ENCODE data around the gene CCL24. TPM values are rescaled to one million over a fixed set of nuclear protein-coding genes. Genes with fewer than 3 reads are reported as not detected.
"Not testable (repeated sequence)": the region's sequence is repeated elsewhere in the genome, so short reads cannot be mapped to it uniquely, and the experiment has no call there.

The CCL24 gene
- total RNA-seq, 4 donors from 2014 or later, result not detected

GRCh38 chr7:75850235-75850634 is 36.6 kb upstream of the CCL24 start:
- H3K36me3 ChIP-seq, result no peaks in the 10 kb centered on the region
- H3K9me3 ChIP-seq, result no peaks in the 10 kb centered on the region
- intact Hi-C loops (cut with DNase I; ENCODE audit: low total_unique reads), result no loop called here
- DNase-seq, result no peak
- TF ChIP-seq POLR2A (IDR thresholded peaks at IDR 0.05), result no peak
- TF ChIP-seq, protein P1, sequence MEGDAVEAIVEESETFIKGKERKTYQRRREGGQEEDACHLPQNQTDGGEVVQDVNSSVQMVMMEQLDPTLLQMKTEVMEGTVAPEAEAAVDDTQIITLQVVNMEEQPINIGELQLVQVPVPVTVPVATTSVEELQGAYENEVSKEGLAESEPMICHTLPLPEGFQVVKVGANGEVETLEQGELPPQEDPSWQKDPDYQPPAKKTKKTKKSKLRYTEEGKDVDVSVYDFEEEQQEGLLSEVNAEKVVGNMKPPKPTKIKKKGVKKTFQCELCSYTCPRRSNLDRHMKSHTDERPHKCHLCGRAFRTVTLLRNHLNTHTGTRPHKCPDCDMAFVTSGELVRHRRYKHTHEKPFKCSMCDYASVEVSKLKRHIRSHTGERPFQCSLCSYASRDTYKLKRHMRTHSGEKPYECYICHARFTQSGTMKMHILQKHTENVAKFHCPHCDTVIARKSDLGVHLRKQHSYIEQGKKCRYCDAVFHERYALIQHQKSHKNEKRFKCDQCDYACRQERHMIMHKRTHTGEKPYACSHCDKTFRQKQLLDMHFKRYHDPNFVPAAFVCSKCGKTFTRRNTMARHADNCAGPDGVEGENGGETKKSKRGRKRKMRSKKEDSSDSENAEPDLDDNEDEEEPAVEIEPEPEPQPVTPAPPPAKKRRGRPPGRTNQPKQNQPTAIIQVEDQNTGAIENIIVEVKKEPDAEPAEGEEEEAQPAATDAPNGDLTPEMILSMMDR (IDR thresholded peaks at IDR 0.05), result no peak
- H3K27ac ChIP-seq, result no peak overlapping the region
- H3K4me3 ChIP-seq, result no peak overlapping the region
- no peaks in the 10 kb centered on the region for H3K4me1 ChIP-seq
- no peaks in the 10 kb centered on the region for H3K27me3 ChIP-seq

DNA sequence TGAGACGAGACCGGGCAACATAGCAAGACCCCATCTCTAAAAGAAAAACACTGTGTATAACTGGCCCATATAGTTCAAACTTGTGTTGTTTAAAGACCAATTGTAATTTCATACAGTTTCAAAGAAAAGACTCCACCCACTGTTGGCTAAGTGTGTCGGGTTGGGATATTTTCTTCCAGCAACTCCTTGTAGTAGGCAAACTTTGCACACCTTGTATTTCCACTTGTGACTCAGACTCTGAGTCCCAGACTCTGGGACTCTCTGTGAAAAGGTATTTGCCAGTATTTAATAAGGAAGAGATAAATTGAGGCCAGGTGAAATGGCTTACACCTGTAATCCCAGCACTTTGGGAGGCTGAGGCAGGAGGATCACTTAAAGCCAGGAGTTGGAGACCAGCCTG is 36.0 kb upstream of the CCL24 start:
- Histone ChIP-seq H3K27ac (no peak overlapping the region), H3K9me3 (no peaks in the 10 kb centered on the region), H3K27me3 (no peaks in the 10 kb centered on the region), H3K36me3 (no peaks in the 10 kb centered on the region), H3K4me3 (no peak overlapping the region), H3K4me1 (no peaks in the 10 kb centered on the region)
- intact Hi-C loops (cut with DNase I; ENCODE audit: low total_unique reads), result no loop called here
- DNase-seq, result no peak
- TF ChIP-seq, protein P1 (IDR thresholded peaks at IDR 0.05), result no peak
- no peak for TF ChIP-seq POLR2A (IDR thresholded peaks at IDR 0.05)

DNA sequence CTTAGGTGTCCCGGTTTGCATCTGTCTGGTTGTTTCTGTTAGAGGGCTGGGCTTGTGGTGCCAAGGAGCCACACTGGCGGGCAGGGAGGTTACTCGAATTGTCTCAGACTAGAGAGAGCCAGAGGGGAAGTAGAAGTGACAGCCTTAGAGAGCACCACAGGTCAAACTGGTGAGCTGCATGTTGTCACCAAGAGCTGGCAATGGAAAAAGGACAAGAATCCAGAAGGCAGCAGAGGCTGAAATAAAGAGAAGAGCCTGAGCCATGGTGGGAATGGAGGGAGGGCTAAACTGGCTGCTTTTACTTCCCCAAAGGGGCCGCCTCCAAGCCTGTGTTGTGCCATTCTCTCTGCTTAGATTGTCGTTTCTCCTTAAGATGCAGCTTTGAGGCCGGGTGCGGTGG is 34.1 kb upstream of the CCL24 start:
- no peaks in the 10 kb centered on the region for H3K9me3 ChIP-seq
- TF ChIP-seq, protein P1 (IDR thresholded peaks at IDR 0.05), result no peak
- no peak for TF ChIP-seq POLR2A (IDR thresholded peaks at IDR 0.05)
- H3K27ac ChIP-seq, result no peak overlapping the region
- no peaks in the 10 kb centered on the region for H3K36me3 ChIP-seq
- intact Hi-C loops (cut with DNase I; ENCODE audit: low total_unique reads), result no loop called here
- no peaks in the 10 kb centered on the region for H3K27me3 ChIP-seq
- H3K4me1 ChIP-seq, result no peaks in the 10 kb centered on the region
- no peak overlapping the region for H3K4me3 ChIP-seq
- no peak for DNase-seq

DNA sequence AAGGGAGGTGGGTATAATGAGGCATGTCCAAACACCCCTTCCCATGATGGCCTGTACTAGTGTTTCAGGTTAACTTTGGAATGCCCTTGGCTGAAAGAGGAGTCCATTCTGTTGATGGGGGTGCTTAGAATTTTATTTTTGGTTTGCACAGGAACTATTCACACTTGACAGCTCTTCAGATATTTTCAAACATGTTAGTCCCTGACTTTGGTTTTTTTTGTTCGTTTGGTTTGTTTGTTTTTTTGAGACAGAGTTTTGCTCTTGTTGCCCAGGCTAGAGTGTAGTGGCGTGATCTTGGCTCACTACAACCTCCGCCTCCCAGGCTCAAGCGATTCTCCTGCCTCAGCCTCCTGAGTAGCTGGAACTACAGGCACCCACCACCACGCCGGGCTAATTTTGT is 31.5 kb upstream of the CCL24 start:
- intact Hi-C loops (cut with DNase I; ENCODE audit: low total_unique reads), result not testable (repeated sequence)

DNA sequence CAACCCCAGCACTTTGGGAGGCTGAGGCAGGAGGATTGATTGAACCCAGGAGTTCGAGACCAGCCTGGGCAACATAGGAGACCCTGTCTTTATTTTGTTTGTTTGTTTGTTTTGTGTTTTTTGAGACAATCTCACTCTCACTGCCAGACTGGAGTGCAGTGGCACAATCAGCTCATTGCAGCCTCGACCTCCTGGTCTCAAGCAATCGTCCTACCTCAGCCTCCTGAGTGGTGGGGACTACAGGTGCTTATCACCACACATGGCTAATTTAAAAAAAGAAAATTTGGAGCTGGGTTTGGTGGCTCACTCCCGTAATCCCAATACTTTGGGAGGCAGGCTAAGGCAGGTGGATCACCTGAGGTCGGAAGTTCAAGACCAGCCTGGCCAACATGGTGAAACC is 30.6 kb upstream of the CCL24 start:
- Histone ChIP-seq H3K27me3 (no peaks in the 10 kb centered on the region), H3K4me1 (no peaks in the 10 kb centered on the region), H3K4me3 (no peak overlapping the region), H3K9me3 (no peaks in the 10 kb centered on the region), H3K27ac (no peak overlapping the region), H3K36me3 (no peaks in the 10 kb centered on the region)
- intact Hi-C loops (cut with DNase I; ENCODE audit: low total_unique reads), result no loop called here
- TF ChIP-seq, protein P1 (IDR thresholded peaks at IDR 0.05), result no peak
- no peak for TF ChIP-seq POLR2A (IDR thresholded peaks at IDR 0.05)
- DNase-seq, result no peak

More for the DNA sequence above, 31.5 kb upstream of the CCL24 start:
- not testable (repeated sequence) for H3K27me3 ChIP-seq, H3K36me3 ChIP-seq, H3K9me3 ChIP-seq, DNase-seq, H3K27ac ChIP-seq, H3K4me1 ChIP-seq, H3K4me3 ChIP-seq

DNA sequence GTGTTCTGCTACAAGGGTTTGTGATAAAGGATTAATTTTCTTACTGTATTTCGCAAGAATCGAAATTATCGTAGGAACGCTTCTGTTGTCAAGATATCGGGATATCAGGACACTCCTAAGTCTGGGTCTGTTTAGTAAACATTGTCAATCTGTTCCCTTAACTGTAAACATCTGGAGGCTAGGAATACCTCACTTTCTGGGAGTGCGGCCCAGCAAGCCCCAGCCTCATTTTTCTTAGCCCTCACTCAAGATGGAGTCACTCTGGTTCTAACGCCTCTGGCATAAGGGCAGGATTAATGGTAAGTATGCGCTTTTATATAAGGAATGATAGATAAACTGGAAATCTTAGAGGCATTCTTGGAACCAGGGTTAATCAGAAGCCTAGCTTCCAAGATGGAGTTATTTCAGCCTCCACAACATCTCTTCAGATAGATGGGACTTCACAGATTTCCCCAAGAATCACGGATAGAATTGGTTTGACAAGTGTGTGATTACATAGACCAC is 30.1 kb upstream of the CCL24 start:
- H3K27ac ChIP-seq, result no peak overlapping the region
- H3K4me3 ChIP-seq, result no peak overlapping the region
- intact Hi-C loops (cut with DNase I; ENCODE audit: low total_unique reads), result no loop called here
- TF ChIP-seq, protein P1 (IDR thresholded peaks at IDR 0.05), result no peak
- no peak for TF ChIP-seq POLR2A (IDR thresholded peaks at IDR 0.05)
- H3K36me3 ChIP-seq, result no peaks in the 10 kb centered on the region
- H3K9me3 ChIP-seq, result no peaks in the 10 kb centered on the region
- no peaks in the 10 kb centered on the region for H3K27me3 ChIP-seq
- H3K4me1 ChIP-seq, result no peaks in the 10 kb centered on the region
- no peak for DNase-seq

All from uterus (tissue), 4 donors.